BLaER1 (cell line): ENCODE results near the gene PRKCA.

Source experiments
- H3K27ac ChIP-seq: shearing (Covaris generic); formaldehyde crosslinking; 2 replicates; pipeline ENCODE4 v1.8.1; 2022
- H3K27me3 ChIP-seq: shearing (Covaris generic); formaldehyde crosslinking; 2 replicates; pipeline ENCODE4 v1.8.1; 2022
- H3K36me3 ChIP-seq: shearing (Covaris generic); formaldehyde crosslinking; 2 replicates; pipeline ENCODE4 v1.8.1; 2022
- H3K4me1 ChIP-seq: shearing (Covaris generic); formaldehyde crosslinking; 2 replicates; pipeline ENCODE4 v1.8.1; 2022
- H3K4me2 ChIP-seq: shearing (Covaris generic); formaldehyde crosslinking; 2 replicates; pipeline ENCODE4 v1.8.1; 2022
- H3K4me3 ChIP-seq: shearing (Covaris generic); formaldehyde crosslinking; 2 replicates; pipeline ENCODE4 v1.8.1; 2022
- H3K9ac ChIP-seq: shearing (Covaris generic); formaldehyde crosslinking; 2 replicates; pipeline ENCODE4 v1.8.1; 2022
- H3K9me3 ChIP-seq: shearing (Covaris generic); formaldehyde crosslinking; 2 replicates; pipeline ENCODE4 v1.8.1; 2022
- H4K20me1 ChIP-seq: shearing (Covaris generic); formaldehyde crosslinking; 2 replicates; pipeline ENCODE4 v1.8.1; 2022
- Cebpa-rat ChIP-seq: shearing (Covaris generic); IDR thresholded peaks from 2 replicates; pipeline ENCODE4 v1.8.1; 2022

PRKCA gene

GRCh38 chr17:66767154-66767933 lies 464.9 kb downstream of the PRKCA start:
- Histone ChIP-seq H3K9ac (no peak overlapping the region), H3K36me3 (no peaks in the 10 kb centered on the region), H3K27ac (no peak overlapping the region), H3K4me2 (no peak overlapping the region), H3K4me1 (peaks cover 7% of the 10 kb centered on the region), H3K27me3 (no peaks in the 10 kb centered on the region), H4K20me1 (no peaks in the 10 kb centered on the region), H3K4me3 (no peak overlapping the region), H3K9me3 (no peaks in the 10 kb centered on the region; the same call in 1 of the 2 replicates)
- TF ChIP-seq Cebpa-rat, result no peak

GRCh38 chr17:66769911-66770310 lies 467.5 kb downstream of the PRKCA start:
- Histone ChIP-seq H3K4me3 (no peak overlapping the region), H3K27ac (no peak overlapping the region), H3K9me3 (no peaks in the 10 kb centered on the region; the same call in 1 of the 2 replicates), H3K4me1 (peaks cover 28% of the 10 kb centered on the region), H3K9ac (no peak overlapping the region), H3K36me3 (no peaks in the 10 kb centered on the region), H3K27me3 (no peaks in the 10 kb centered on the region), H3K4me2 (no peak overlapping the region), H4K20me1 (no peaks in the 10 kb centered on the region)
- no peak for TF ChIP-seq Cebpa-rat

GRCh38 chr17:66772148-66772812 lies 469.9 kb downstream of the PRKCA start:
- Histone ChIP-seq H3K4me3 (no peak overlapping the region), H3K4me2 (peak overlapping the region; percentile 10; the same call in 1 of the 2 replicates), H3K36me3 (no peaks in the 10 kb centered on the region), H3K27me3 (no peaks in the 10 kb centered on the region), H3K27ac (no peak overlapping the region), H4K20me1 (no peaks in the 10 kb centered on the region), H3K4me1 (peaks cover 52% of the 10 kb centered on the region), H3K9me3 (no peaks in the 10 kb centered on the region; the same call in 1 of the 2 replicates), H3K9ac (no peak overlapping the region)
- no peak for TF ChIP-seq Cebpa-rat

DNA sequence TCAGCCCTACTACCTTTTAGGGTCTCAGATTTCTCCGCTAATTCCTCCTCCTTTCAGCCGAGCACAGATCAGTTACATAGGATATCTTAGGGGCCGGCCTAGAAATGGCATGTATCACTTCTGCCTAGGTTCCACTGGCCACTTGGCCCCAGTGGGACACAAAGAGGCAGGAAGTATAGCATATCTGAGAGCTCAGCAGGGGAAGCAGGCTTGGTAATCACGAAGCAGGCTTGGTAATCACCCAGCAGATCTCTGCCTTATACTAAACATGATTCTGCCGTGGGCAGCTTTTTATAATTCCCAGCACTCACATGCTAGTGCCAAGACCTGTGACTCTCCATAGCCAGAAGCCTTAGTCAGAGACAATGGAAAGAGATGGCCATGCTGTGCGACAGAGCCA lies 472.9 kb downstream of the PRKCA start:
- Histone ChIP-seq H3K36me3 (no peaks in the 10 kb centered on the region), H3K4me2 (peak overlapping the region; percentile 79), H4K20me1 (no peaks in the 10 kb centered on the region), H3K9me3 (no peaks in the 10 kb centered on the region), H3K27ac (peak overlapping the region; percentile 80), H3K9ac (peak overlapping the region; percentile 71), H3K27me3 (no peaks in the 10 kb centered on the region), H3K4me1 (peaks cover 61% of the 10 kb centered on the region), H3K4me3 (peak overlapping the region; percentile 15; the same call in 1 of the 2 replicates)
- no peak for TF ChIP-seq Cebpa-rat

- Histone ChIP-seq H3K9ac (peak overlapping the region; percentile 71), H3K9me3 (no peaks in the 10 kb centered on the region), H3K4me1 (peaks cover 62% of the 10 kb centered on the region), H3K27me3 (no peaks in the 10 kb centered on the region), H3K4me3 (no peak overlapping the region), H3K4me2 (peak overlapping the region; percentile 79), H3K27ac (peak overlapping the region; percentile 80), H3K36me3 (no peaks in the 10 kb centered on the region), H4K20me1 (no peaks in the 10 kb centered on the region)
- no peak for TF ChIP-seq Cebpa-rat
These were observed 473.5 kb downstream of the PRKCA start for GRCh38 chr17:66775881-66776400.

- Histone ChIP-seq H3K4me2 (peak overlapping the region; percentile 79), H3K36me3 (no peaks in the 10 kb centered on the region), H3K4me3 (no peak overlapping the region), H3K9me3 (no peaks in the 10 kb centered on the region), H3K4me1 (peaks cover 72% of the 10 kb centered on the region), H3K9ac (no peak overlapping the region), H3K27ac (0 out of 2 replicates have a peak overlapping the region, but pooled peaks have one; percentile 80), H4K20me1 (no peaks in the 10 kb centered on the region), H3K27me3 (no peaks in the 10 kb centered on the region)
- no peak for TF ChIP-seq Cebpa-rat
These were observed 474.7 kb downstream of the PRKCA start for GRCh38 chr17:66776999-66777688.

DNA sequence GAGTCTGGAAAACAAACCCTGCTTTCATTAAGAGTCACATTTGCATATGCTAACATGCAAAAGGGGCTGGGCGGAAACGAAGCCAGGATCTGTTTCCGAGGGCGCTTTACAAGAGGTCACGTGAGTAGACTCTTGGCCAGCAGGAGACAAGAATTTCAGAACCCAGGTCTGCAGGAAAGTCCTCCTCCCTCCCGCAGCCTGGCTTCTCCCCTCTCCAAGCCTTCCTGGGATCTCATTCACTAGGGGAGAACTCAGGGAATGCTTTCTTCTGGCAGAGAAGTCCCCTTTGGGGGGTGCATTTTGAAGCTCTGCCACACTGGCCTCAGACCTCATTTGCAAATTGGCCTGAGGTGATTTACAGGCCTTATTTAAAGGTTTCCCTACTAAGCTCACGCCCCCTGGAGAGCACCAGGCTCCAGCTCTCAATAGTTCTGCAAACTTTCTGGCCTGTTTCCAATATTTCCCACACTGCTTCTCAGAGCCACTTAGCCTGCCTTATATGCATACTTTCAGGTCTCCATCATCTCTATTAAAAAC lies 475.3 kb downstream of the PRKCA start:
- Histone ChIP-seq H3K9ac (no peak overlapping the region), H3K4me3 (no peak overlapping the region), H3K4me1 (peaks cover 72% of the 10 kb centered on the region), H3K36me3 (no peaks in the 10 kb centered on the region), H3K27ac (peak overlapping the region; percentile 26; the same call in 1 of the 2 replicates), H4K20me1 (no peaks in the 10 kb centered on the region), H3K27me3 (no peaks in the 10 kb centered on the region), H3K9me3 (no peaks in the 10 kb centered on the region), H3K4me2 (peak overlapping the region; percentile 79)
- no peak for TF ChIP-seq Cebpa-rat

DNA sequence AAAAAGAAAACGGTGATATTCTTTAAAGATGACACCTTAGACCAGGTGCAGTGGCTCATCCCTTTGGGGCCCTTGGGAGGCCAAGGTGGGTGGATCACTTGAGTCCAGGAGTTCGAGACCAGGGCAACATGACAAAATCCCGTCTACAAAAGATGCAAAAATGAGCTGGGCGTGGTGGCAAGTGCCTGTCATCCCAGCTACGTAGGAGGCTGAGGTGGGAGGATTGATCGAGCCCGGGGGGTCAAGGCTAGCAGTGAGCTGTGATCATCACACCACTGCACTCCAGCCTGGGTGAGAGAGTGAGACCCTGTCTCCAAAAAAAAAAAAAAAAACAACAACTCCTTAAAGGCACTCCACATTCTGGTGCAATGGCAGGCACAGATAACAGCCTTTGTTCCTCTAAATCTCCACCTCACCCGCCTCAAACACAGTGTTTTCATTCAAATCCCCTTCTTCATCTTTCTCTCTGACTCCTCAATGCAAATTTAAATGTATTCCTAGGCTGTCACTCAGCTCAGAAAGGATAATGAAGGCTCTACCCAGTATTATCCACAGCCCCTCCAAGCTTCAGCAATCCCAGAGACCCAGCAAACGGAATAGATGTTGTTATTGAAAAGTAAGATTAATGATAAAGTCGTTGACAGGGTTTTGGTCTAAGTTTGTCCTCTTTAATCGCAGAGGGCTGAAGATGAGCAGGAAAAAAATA lies 476.3 kb downstream of the PRKCA start:
- H3K4me1 ChIP-seq, result peaks cover 72% of the 10 kb centered on the region

DNA sequence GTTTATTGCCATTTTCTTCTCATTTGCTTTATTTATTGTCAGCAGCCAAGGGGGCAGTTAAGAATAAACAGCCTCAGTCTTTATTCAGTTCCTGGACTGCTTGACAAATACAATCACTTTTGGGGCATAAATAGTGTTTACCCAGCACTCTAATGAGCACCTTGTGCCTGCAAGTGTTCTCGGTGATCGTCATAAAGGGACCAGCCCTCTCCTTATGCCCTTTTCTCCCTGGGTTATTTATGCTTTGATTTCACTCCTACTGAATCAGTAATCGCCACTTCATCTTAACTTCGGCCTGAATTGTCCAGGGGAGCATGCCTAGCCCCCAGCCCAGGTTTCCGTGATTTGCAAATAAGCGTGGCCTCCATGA lies 476.8 kb downstream of the PRKCA start:
- no peaks in the 10 kb centered on the region for H3K36me3 ChIP-seq
- no peaks in the 10 kb centered on the region for H3K27me3 ChIP-seq
- H3K27ac ChIP-seq, result no peak overlapping the region
- TF ChIP-seq Cebpa-rat, result no peak
- no peaks in the 10 kb centered on the region for H3K9me3 ChIP-seq
- H4K20me1 ChIP-seq, result no peaks in the 10 kb centered on the region
- peaks cover 72% of the 10 kb centered on the region for H3K4me1 ChIP-seq
- no peak overlapping the region for H3K9ac ChIP-seq
- no peak overlapping the region for H3K4me3 ChIP-seq
- no peak overlapping the region for H3K4me2 ChIP-seq

More for the DNA sequence above, 476.3 kb downstream of the PRKCA start:
- H3K4me3 ChIP-seq, result no peak overlapping the region
- H3K4me2 ChIP-seq, result no peak overlapping the region
- H3K36me3 ChIP-seq, result no peaks in the 10 kb centered on the region
- no peak for TF ChIP-seq Cebpa-rat
- H3K27ac ChIP-seq, result no peak overlapping the region
- no peaks in the 10 kb centered on the region for H3K9me3 ChIP-seq
- H3K27me3 ChIP-seq, result no peaks in the 10 kb centered on the region
- no peak overlapping the region for H3K9ac ChIP-seq
- H4K20me1 ChIP-seq, result no peaks in the 10 kb centered on the region
